Keratinocyte (primary cell): ENCODE measurements around the gene TFAP2D. TPM values are rescaled to one million over a fixed set of nuclear protein-coding genes. Genes with fewer than 3 reads are reported as not detected.

Experiments used
- DNase-seq: peaks from one replicate; pipeline ENCODE4 v3.0.0-alpha.2; 2011; ENCODE audit warnings: low read depth, missing footprints, low spot score
- FAIRE-seq: peaks from 2 replicates; lab custom pipeline; 2011; peaks lifted over from hg19 to GRCh38; lab: Jason Lieb, UNC
- H2AFZ ChIP-seq: 2 replicates; pipeline ENCODE4 v1.6.0; 2012; ENCODE audit warnings: low read length, control low read depth, inconsistent platforms; ENCODE audit not compliant: control insufficient read depth
- H3K27ac ChIP-seq: 2 replicates; pipeline ENCODE4 v1.5.1; 2011; ENCODE audit warnings: low read length; ENCODE audit not compliant: control insufficient read depth, insufficient read depth
- H3K27me3 ChIP-seq: 3 replicates; pipeline ENCODE4 v1.6.0; 2011; ENCODE audit warnings: low read length; ENCODE audit not compliant: control insufficient read depth, insufficient read depth; ENCODE audit errors: extremely low read depth
- H3K36me3 ChIP-seq, 2 experiments: 2 replicates in 1 of 2; 3 replicates in 1 of 2; pipeline ENCODE4 v1.5.1; 2011; ENCODE audit warnings: low read length in 2 of 2, mild to moderate bottlenecking in 1 of 2; ENCODE audit not compliant: control insufficient read depth in 2 of 2, insufficient read depth in 2 of 2; ENCODE audit errors: extremely low read depth in 1 of 2
- H3K4me1 ChIP-seq: 3 replicates; pipeline ENCODE4 v1.5.1; 2011; ENCODE audit warnings: low read length; ENCODE audit not compliant: control insufficient read depth, insufficient read depth; ENCODE audit errors: extremely low read depth
- H3K4me2 ChIP-seq: 3 replicates; pipeline ENCODE4 v1.6.0; 2011; ENCODE audit warnings: low read depth, low read length; ENCODE audit not compliant: control insufficient read depth, insufficient read depth; ENCODE audit errors: extremely low read depth
- H3K4me3 ChIP-seq, 3 experiments: fragments of 200-600 bp in 1 of 3; sonication (generic) in 1 of 3; 2 replicates in 2 of 3; 3 replicates in 1 of 3; pipeline ENCODE4 v1.5.1; 2011 to 2016; ENCODE audit warnings: low read length in 3 of 3, mild to moderate bottlenecking in 3 of 3, control low read depth in 2 of 3, inconsistent platforms in 1 of 3, low read depth in 1 of 3, mixed read lengths in 1 of 3, mixed run types in 1 of 3, moderate library complexity in 1 of 3; ENCODE audit not compliant: control insufficient read depth in 2 of 3, insufficient read depth in 2 of 3; ENCODE audit errors: extremely low read depth in 1 of 3
- H3K79me2 ChIP-seq: 2 replicates; pipeline ENCODE4 v1.6.0; 2012; ENCODE audit warnings: low read length; ENCODE audit not compliant: control insufficient read depth, insufficient read depth
- H3K9ac ChIP-seq: 3 replicates; pipeline ENCODE4 v1.6.0; 2011; ENCODE audit warnings: low read length; ENCODE audit not compliant: control insufficient read depth, insufficient read depth; ENCODE audit errors: extremely low read depth
- H3K9me1 ChIP-seq: 3 replicates; pipeline ENCODE4 v1.6.0; 2011; ENCODE audit warnings: low read length; ENCODE audit not compliant: control insufficient read depth, insufficient read depth; ENCODE audit errors: extremely low read depth
- H3K9me3 ChIP-seq: 2 replicates; pipeline ENCODE4 v1.5.1; 2012; ENCODE audit warnings: low read depth, low read length; ENCODE audit not compliant: control insufficient read depth
- H4K20me1 ChIP-seq: 3 replicates; pipeline ENCODE4 v1.6.0; 2011; ENCODE audit warnings: low read length; ENCODE audit not compliant: control insufficient read depth, insufficient read depth; ENCODE audit errors: extremely low read depth
- EZH2 ChIP-seq: IDR thresholded peaks from one replicate; pipeline ENCODE4 v1.6.1; 2012; ENCODE audit warnings: inconsistent platforms, mild to moderate bottlenecking, low read length, moderate library complexity
- dilution Hi-C: fragments of 300-500 bp; cut with MboI; formaldehyde crosslinking; loops from one replicate; pipeline ENCODE4 v1.7.0; 2020; ENCODE audit warnings: low sequenced_read_pairs; ENCODE audit not compliant: extremely low pct_ligation_motif_present
- polyA plus RNA-seq, 5 experiments: library from polyadenylated mRNA; depleted of rRNA in 3 of 5; stranded (reverse) in 3 of 5; stranded (forward) in 1 of 5; unstranded in 1 of 5; fragments of >200 nt; gene quantifications; 1 replicate in 1 of 5; 2 replicates in 3 of 5; 3 replicates in 1 of 5; pipeline versions ENCODE4 v1.2.1 to v1.2.3, GENCODE V29; 2011 to 2012; ENCODE audit warnings: missing spikeins in 2 of 5, low read depth in 1 of 5, low replicate concordance in 1 of 5
- TF ChIP-seq, protein P1 (sequence below), 3 experiments: IDR thresholded peaks in 1 of 3; conservative IDR thresholded peaks in 1 of 3; optimal IDR thresholded peaks in 1 of 3; 2 replicates in 2 of 3; 3 replicates in 1 of 3; pipeline versions ENCODE3 to v1.5.1; 2011; ENCODE audit warnings: low read length in 3 of 3, mild to moderate bottlenecking in 3 of 3, moderate library complexity in 2 of 3, control low read depth in 1 of 3, inconsistent platforms in 1 of 3; ENCODE audit not compliant: insufficient read depth in 2 of 3; ENCODE audit errors: extremely low read depth in 1 of 3

TFAP2D gene
- polyA plus RNA-seq, 1 donor (not counting 4 experiments of a cell fraction or from before 2014, with no cell fraction given), result not detected

DNA sequence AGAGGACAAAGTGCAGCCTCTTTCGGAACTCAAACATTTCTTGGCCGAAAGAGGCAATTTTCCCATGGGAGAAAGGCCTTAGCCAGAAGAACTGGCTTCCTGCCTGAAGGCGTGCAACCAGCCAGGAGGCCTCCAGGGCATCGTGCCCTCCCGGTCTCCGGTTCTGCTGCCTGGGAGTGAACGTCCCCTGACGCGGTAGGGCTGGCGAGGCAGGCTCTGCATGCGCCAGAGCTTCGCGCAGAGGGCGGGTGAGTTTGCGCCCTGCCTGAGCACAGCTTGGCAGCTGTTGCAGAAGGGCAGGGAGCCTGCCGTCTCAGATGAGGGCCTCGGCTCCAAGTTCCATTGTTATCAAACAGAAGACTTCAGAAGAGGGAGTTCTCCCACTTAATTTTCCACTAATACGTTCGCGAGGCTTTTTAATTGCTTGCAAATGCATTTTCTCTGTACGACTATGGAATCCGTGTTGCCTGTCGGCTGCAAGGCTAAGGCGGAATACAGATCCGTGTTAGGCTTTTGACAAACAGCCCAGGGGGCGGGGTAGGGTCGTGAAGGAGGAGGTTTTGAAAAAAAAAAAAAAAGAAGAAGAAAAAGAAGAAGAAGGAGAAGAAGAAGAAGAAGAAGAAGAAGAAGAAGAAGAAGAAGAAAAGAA lies 5.5 kb upstream of the TFAP2D start:
- dilution Hi-C loops, result no loop called here
- peaks cover 73% of the 10 kb centered on the region for H3K27me3 ChIP-seq

DNA sequence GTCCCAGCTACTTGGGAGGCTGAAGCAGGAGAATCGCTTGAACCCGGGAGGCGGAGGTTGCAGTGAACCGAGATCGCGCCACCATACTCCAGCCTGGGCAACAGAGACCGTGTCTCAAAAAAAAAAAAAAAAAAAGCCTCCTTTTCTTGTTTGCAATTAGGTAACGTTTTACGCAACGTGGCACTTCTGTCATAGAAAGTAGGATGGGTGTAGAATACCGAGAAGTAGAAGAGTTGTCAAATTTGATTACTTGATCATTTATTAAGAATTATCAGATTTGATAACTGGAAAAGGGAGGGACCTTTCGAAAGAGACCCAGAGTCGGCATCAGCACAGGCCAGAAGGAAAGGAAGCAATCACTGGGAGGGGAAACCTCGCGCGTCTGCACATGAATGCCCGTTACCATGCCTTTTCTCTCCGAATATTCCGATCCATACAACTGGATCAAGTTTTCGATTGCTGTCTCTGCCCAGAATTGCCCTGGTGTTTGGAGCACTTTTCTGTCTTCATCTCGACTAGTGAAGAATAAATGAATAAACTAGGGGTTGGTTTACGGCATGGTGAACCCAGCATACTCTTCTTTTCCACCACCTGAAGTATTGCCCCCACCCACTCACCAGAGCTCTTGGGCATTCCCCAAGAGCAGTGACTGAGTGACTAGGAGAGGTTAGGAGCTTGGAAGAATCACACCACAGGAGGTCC lies 4.5 kb upstream of the TFAP2D start:
- DNase-seq (no peak), FAIRE-seq (no peak)
- H3K9me3 ChIP-seq, result no peaks in the 10 kb centered on the region
- H3K4me1 ChIP-seq, result no peaks in the 10 kb centered on the region
- no peaks in the 10 kb centered on the region for H3K79me2 ChIP-seq
- no peak for TF ChIP-seq EZH2
- TF ChIP-seq, protein P1, sequence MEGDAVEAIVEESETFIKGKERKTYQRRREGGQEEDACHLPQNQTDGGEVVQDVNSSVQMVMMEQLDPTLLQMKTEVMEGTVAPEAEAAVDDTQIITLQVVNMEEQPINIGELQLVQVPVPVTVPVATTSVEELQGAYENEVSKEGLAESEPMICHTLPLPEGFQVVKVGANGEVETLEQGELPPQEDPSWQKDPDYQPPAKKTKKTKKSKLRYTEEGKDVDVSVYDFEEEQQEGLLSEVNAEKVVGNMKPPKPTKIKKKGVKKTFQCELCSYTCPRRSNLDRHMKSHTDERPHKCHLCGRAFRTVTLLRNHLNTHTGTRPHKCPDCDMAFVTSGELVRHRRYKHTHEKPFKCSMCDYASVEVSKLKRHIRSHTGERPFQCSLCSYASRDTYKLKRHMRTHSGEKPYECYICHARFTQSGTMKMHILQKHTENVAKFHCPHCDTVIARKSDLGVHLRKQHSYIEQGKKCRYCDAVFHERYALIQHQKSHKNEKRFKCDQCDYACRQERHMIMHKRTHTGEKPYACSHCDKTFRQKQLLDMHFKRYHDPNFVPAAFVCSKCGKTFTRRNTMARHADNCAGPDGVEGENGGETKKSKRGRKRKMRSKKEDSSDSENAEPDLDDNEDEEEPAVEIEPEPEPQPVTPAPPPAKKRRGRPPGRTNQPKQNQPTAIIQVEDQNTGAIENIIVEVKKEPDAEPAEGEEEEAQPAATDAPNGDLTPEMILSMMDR (optimal IDR thresholded peaks at IDR 0.05 in 1 of 3, IDR thresholded peaks at IDR 0.05 in 1 of 3, conservative IDR thresholded peaks at IDR 0.05 in 1 of 3; ENCODE audit: extremely low read depth in 1 of 3, insufficient read depth in 2 of 3, low read length in 3 of 3), result no peak
- H4K20me1 ChIP-seq, result no peaks in the 10 kb centered on the region
- no peaks in the 10 kb centered on the region for H3K9me1 ChIP-seq
- peaks cover 83% of the 10 kb centered on the region for H3K27me3 ChIP-seq
- H3K27ac ChIP-seq, result no peak overlapping the region
- H3K36me3 ChIP-seq, result no peaks in the 10 kb centered on the region
- no peak overlapping the region for H3K4me3 ChIP-seq
- dilution Hi-C loops, result no loop called here
- no peak overlapping the region for H3K4me2 ChIP-seq
- H3K9ac ChIP-seq, result no peak overlapping the region
- no peak overlapping the region for H2AFZ ChIP-seq

More for the DNA sequence above, 5.5 kb upstream of the TFAP2D start:
- Histone ChIP-seq H2AFZ (no peak overlapping the region), H3K9ac (no peak overlapping the region), H3K4me3 (no peak overlapping the region), H3K27ac (no peak overlapping the region), H3K79me2 (no peaks in the 10 kb centered on the region), H3K4me2 (no peak overlapping the region), H3K36me3 (no peaks in the 10 kb centered on the region), H3K4me1 (no peaks in the 10 kb centered on the region), H3K9me1 (no peaks in the 10 kb centered on the region), H4K20me1 (no peaks in the 10 kb centered on the region), H3K9me3 (no peaks in the 10 kb centered on the region)
- TF ChIP-seq, protein P1 (optimal IDR thresholded peaks at IDR 0.05 in 1 of 3, IDR thresholded peaks at IDR 0.05 in 1 of 3, conservative IDR thresholded peaks at IDR 0.05 in 1 of 3; ENCODE audit: extremely low read depth in 1 of 3, insufficient read depth in 2 of 3, low read length in 3 of 3), result no peak
- TF ChIP-seq EZH2, result peak; percentile 87
- DNase-seq, result no peak
- no peak for FAIRE-seq
